H1 (cell line): ENCODE data around the gene ZNF697. TPM values are rescaled to one million over a fixed set of nuclear protein-coding genes. Genes with fewer than 3 reads are reported as not detected.

Source experiments
- CTCF ChIA-PET: fragments of 300-600 bp; sonication (Branson Sonifier 250); formaldehyde crosslinking; loops from one replicate; lab custom pipeline; 2021; ENCODE audit not compliant: partially characterized antibody; lab: Charles Lee
- POLR2A ChIA-PET: fragments of 300-600 bp; sonication (Branson Sonifier 250); formaldehyde crosslinking; loops from one replicate; lab custom pipeline; 2021; ENCODE audit warnings: inconsistent platforms; ENCODE audit not compliant: partially characterized antibody; lab: Charles Lee
- DNase-seq, 2 experiments: peaks; one replicate each; pipeline versions ENCODE4 v3.0.0 to v3.0.0-alpha.2; 2010 to 2022; ENCODE audit warnings: low spot score in 2 of 2, low read depth in 1 of 2, mixed read lengths in 1 of 2
- FAIRE-seq: peaks from 2 replicates; lab custom pipeline; 2011; peaks lifted over from hg19 to GRCh38; lab: Jason Lieb, UNC
- H2AFZ ChIP-seq: 2 replicates; pipeline ENCODE4 v1.8.1; 2012; ENCODE audit warnings: low read length, inconsistent platforms
- H2AK5ac ChIP-seq: 2 replicates; pipeline ENCODE4 v1.6.1; 2013; ENCODE audit warnings: low read depth, low read length
- H2BK120ac ChIP-seq: replicated peaks from 2 replicates; pipeline ENCODE3; 2013; ENCODE audit warnings: low read depth, low read length, inconsistent platforms
- H2BK12ac ChIP-seq: 2 replicates; pipeline ENCODE4 v1.6.1; 2013; ENCODE audit warnings: low read depth, low read length
- H2BK15ac ChIP-seq: 2 replicates; pipeline ENCODE4 v1.6.1; 2013; ENCODE audit warnings: low read length
- H2BK20ac ChIP-seq: 2 replicates; pipeline ENCODE4 v1.6.1; 2013; ENCODE audit warnings: low read length
- H2BK5ac ChIP-seq: 2 replicates; pipeline ENCODE4 v1.6.1; 2013; ENCODE audit warnings: low read depth, low read length
- H3K14ac ChIP-seq: 2 replicates; pipeline ENCODE4 v1.6.1; 2013; ENCODE audit warnings: inconsistent platforms; ENCODE audit not compliant: insufficient read length
- H3K18ac ChIP-seq: 2 replicates; pipeline ENCODE4 v1.6.1; 2013; ENCODE audit warnings: low read length; ENCODE audit errors: extremely low read depth
- H3K23ac ChIP-seq: 2 replicates; pipeline ENCODE4 v1.6.1; 2013; ENCODE audit warnings: inconsistent platforms; ENCODE audit not compliant: insufficient read length
- H3K23me2 ChIP-seq: 2 replicates; pipeline ENCODE4 v1.6.1; 2013; ENCODE audit warnings: low read depth, low read length
- H3K27ac ChIP-seq: 2 replicates; pipeline ENCODE4 v1.6.1; 2011; ENCODE audit warnings: low read depth, low read length, inconsistent platforms
- H3K27me3 ChIP-seq, 4 experiments: replicated peaks in 1 of 4; 1 replicate in 1 of 4; 2 replicates in 3 of 4; pipeline versions ENCODE4 v1.6.1 to v1.8.1; 2011 to 2013; ENCODE audit warnings: low read length in 3 of 4, mild to moderate bottlenecking in 3 of 4, inconsistent platforms in 2 of 4, mixed read lengths in 2 of 4, moderate library complexity in 1 of 4; ENCODE audit not compliant: control insufficient read depth in 3 of 4, insufficient read depth in 3 of 4; ENCODE audit errors: extremely low read depth in 1 of 4
- H3K36me3 ChIP-seq, 4 experiments: 2 replicates each; pipeline versions ENCODE4 v1.6.1 to v1.8.1; 2011 to 2013; ENCODE audit warnings: mild to moderate bottlenecking in 4 of 4, low read length in 3 of 4, moderate library complexity in 2 of 4, control low read depth in 1 of 4, inconsistent platforms in 1 of 4; ENCODE audit not compliant: insufficient read depth in 4 of 4, control insufficient read depth in 2 of 4
- H3K4ac ChIP-seq: replicated peaks from 2 replicates; pipeline ENCODE3; 2013; ENCODE audit warnings: low read length, low read depth, mixed read lengths, inconsistent platforms; ENCODE audit not compliant: insufficient read length
- H3K4me1 ChIP-seq, 4 experiments: replicated peaks in 1 of 4; 1 replicate in 1 of 4; 2 replicates in 3 of 4; pipeline versions ENCODE4 v1.6.1 to v1.8.1; 2011 to 2013; ENCODE audit warnings: low read length in 3 of 4, inconsistent platforms in 2 of 4, mixed read lengths in 1 of 4; ENCODE audit not compliant: insufficient read depth in 4 of 4, control insufficient read depth in 3 of 4
- H3K4me2 ChIP-seq, 2 experiments: 2 replicates each; pipeline versions ENCODE4 v1.6.1 to v1.8.1; 2011 to 2013; ENCODE audit warnings: low read depth in 2 of 2, low read length in 2 of 2, control low read depth in 1 of 2, inconsistent platforms in 1 of 2, mild to moderate bottlenecking in 1 of 2; ENCODE audit not compliant: insufficient read depth in 1 of 2
- H3K4me3 ChIP-seq, 4 experiments: fragments of 200-600, 300-600 bp in 1 of 4; sonication (generic), shearing (Covaris generic), sonication (Bioruptor Twin) in 1 of 4; 2 replicates each; pipeline versions ENCODE4 v1.5.1 to v1.8.1; 2011 to 2016; ENCODE audit warnings: low read length in 4 of 4, low read depth in 3 of 4, control low read depth in 2 of 4, inconsistent platforms in 2 of 4, mild to moderate bottlenecking in 2 of 4, mixed read lengths in 1 of 4, moderate library complexity in 1 of 4; ENCODE audit not compliant: insufficient read depth in 2 of 4; ENCODE audit errors: extremely low read depth in 1 of 4
- H3K56ac ChIP-seq: replicated peaks from 2 replicates; pipeline ENCODE3; 2013; ENCODE audit warnings: low read depth, mild to moderate bottlenecking, mixed read lengths, low read length, inconsistent platforms; ENCODE audit not compliant: insufficient read length
- H3K79me1 ChIP-seq: 2 replicates; pipeline ENCODE4 v1.6.1; 2013; ENCODE audit warnings: low read depth, low read length, control low read depth
- H3K79me2 ChIP-seq, 2 experiments: 2 replicates each; pipeline versions ENCODE4 v1.6.1 to v1.8.1; 2012 to 2013; ENCODE audit warnings: low read length in 2 of 2, mild to moderate bottlenecking in 2 of 2, inconsistent platforms in 1 of 2; ENCODE audit not compliant: insufficient read depth in 2 of 2, control insufficient read depth in 1 of 2
- H3K9ac ChIP-seq, 4 experiments: replicated peaks in 1 of 4; 1 replicate in 1 of 4; 2 replicates in 3 of 4; pipeline versions ENCODE4 v1.6.1 to v1.8.1; 2011 to 2013; ENCODE audit warnings: low read depth in 3 of 4, low read length in 3 of 4, control low read depth in 2 of 4, mild to moderate bottlenecking in 2 of 4, moderate library complexity in 2 of 4, inconsistent platforms in 1 of 4; ENCODE audit errors: extremely low read depth in 1 of 4
- H3K9me3 ChIP-seq, 2 experiments: 2 replicates each; pipeline versions ENCODE4 v1.6.1 to v1.8.1; 2012 to 2013; ENCODE audit warnings: mild to moderate bottlenecking in 2 of 2, moderate library complexity in 2 of 2, control low read depth in 1 of 2, inconsistent platforms in 1 of 2, low read depth in 1 of 2, low read length in 1 of 2, mixed read lengths in 1 of 2; ENCODE audit not compliant: insufficient read depth in 2 of 2
- H4K20me1 ChIP-seq, 2 experiments: replicated peaks in 1 of 2; 2 replicates each; pipeline versions ENCODE3 to v1.8.1; 2011 to 2013; ENCODE audit warnings: inconsistent platforms in 2 of 2, low read length in 2 of 2, mild to moderate bottlenecking in 1 of 2; ENCODE audit not compliant: insufficient read depth in 2 of 2, control insufficient read depth in 1 of 2
- H4K5ac ChIP-seq: 2 replicates; pipeline ENCODE4 v1.6.1; 2013; ENCODE audit warnings: low read length, low read depth, mixed read lengths, inconsistent platforms; ENCODE audit not compliant: insufficient read length
- H4K8ac ChIP-seq: 2 replicates; pipeline ENCODE4 v1.8.0; 2013; ENCODE audit warnings: mild to moderate bottlenecking, moderate library complexity, low read length, inconsistent platforms; ENCODE audit not compliant: insufficient read depth; ENCODE audit errors: extremely low read depth
- H4K91ac ChIP-seq: replicated peaks from 2 replicates; pipeline ENCODE3; 2013; ENCODE audit warnings: low read length, mixed read lengths, inconsistent platforms; ENCODE audit not compliant: insufficient read length
- BACH1 ChIP-seq: IDR thresholded peaks from 2 replicates; pipeline ENCODE4 v1.6.1; 2012; ENCODE audit warnings: low read length, improper control_type of control experiment
- BRCA1 ChIP-seq: IDR thresholded peaks from 2 replicates; pipeline ENCODE4 v1.6.1; 2012; ENCODE audit warnings: low read depth, low read length, improper control_type of control experiment
- CEBPB ChIP-seq: IDR thresholded peaks from 2 replicates; pipeline ENCODE4 v1.6.1; 2012; ENCODE audit warnings: low read depth, low read length
- CHD1 ChIP-seq: IDR thresholded peaks from 2 replicates; pipeline ENCODE4 v1.6.1; 2012; ENCODE audit warnings: low read depth, low read length, improper control_type of control experiment
- CREB1 ChIP-seq: IDR thresholded peaks from 2 replicates; pipeline ENCODE4 v1.6.1; 2012; ENCODE audit warnings: inconsistent platforms
- EP300 ChIP-seq, 2 experiments: IDR thresholded peaks; 1 replicate in 1 of 2; 2 replicates in 1 of 2; pipeline ENCODE4 v1.6.1; 2011 to 2012; ENCODE audit warnings: low read depth in 2 of 2, low read length in 2 of 2, mild to moderate bottlenecking in 2 of 2, borderline replicate concordance in 1 of 2, inconsistent platforms in 1 of 2, moderate library complexity in 1 of 2
- GABPA ChIP-seq: IDR thresholded peaks from 2 replicates; pipeline ENCODE4 v1.6.1; 2011; ENCODE audit warnings: mild to moderate bottlenecking, low read length, moderate library complexity, borderline replicate concordance; ENCODE audit not compliant: insufficient read depth
- PHF8 ChIP-seq: fragments of 200-600 bp; sonication (generic); conservative IDR thresholded peaks from 2 replicates; pipeline ENCODE4 v1.7.1; 2012; ENCODE audit warnings: low read depth, mild to moderate bottlenecking, inconsistent platforms, low read length, moderate library complexity
- POLR2A ChIP-seq, 2 experiments: IDR thresholded peaks; 1 replicate in 1 of 2; 2 replicates in 1 of 2; pipeline ENCODE4 v1.6.1; 2011; ENCODE audit warnings: low read depth in 2 of 2, low read length in 2 of 2, mild to moderate bottlenecking in 2 of 2; ENCODE audit errors: control extremely low read depth in 1 of 2
- RFX5 ChIP-seq: IDR thresholded peaks from 2 replicates; pipeline ENCODE4 v1.6.1; 2011; ENCODE audit warnings: low read depth, low read length, improper control_type of control experiment, borderline replicate concordance
- TCF12 ChIP-seq: IDR thresholded peaks from 2 replicates; pipeline ENCODE4 v1.6.1; 2011; ENCODE audit warnings: low read depth, mild to moderate bottlenecking, low read length
- TEAD4 ChIP-seq: IDR thresholded peaks from 2 replicates; pipeline ENCODE4 v1.6.1; 2012; ENCODE audit warnings: low read depth, low read length, inconsistent platforms, mixed read lengths
- WGBS, 2 experiments: shearing (Covaris generic) in 1 of 2; methylation state at CpG; one replicate each; pipeline versions ENCODE4 v1.1.6 to v1.1.7; 2013 to 2015; ENCODE audit warnings: low lambda C conversion rate in 2 of 2, mixed read lengths in 2 of 2, inconsistent platforms in 1 of 2, low coverage in 1 of 2, missing lambda C conversion rate in 1 of 2; ENCODE audit not compliant: insufficient replicate concordance in 2 of 2, insufficient coverage in 1 of 2, insufficient read length in 1 of 2; ENCODE audit errors: extremely low coverage in 1 of 2, missing lambda C conversion rate in 1 of 2; 5-methylcytosine and 5-hydroxymethylcytosine counted together
- polyA plus RNA-seq, 7 experiments: library from polyadenylated mRNA; depleted of rRNA in 3 of 7; stranded (reverse) in 5 of 7; unstranded in 2 of 7; fragments of >200 nt in 5 of 7; fragments of 200-250 nt in 2 of 7; gene quantifications; 1 replicate in 5 of 7; 2 replicates in 1 of 7; 4 replicates in 1 of 7; pipeline versions ENCODE4 v1.2.1 to v1.2.3, GENCODE V29; 2011 to 2013; ENCODE audit warnings: missing spikeins in 2 of 7, mixed read lengths in 2 of 7
- total RNA-seq: library from RNA; stranded (reverse); fragmentation: NEBNext Ultra II Directional; extraction: Animal tissue kit (Norgen Biotek cat#: 25700); gene quantifications from 2 replicates; pipeline ENCODE4 v1.2.1, GENCODE V29; 2021

Gene ZNF697
- total and polyA plus RNA-seq, 2 of the 8 experiments (the other 6 are each of a cell fraction or from before 2014, with no cell fraction given) = 5.6 to 18.3 TPM

DNA sequence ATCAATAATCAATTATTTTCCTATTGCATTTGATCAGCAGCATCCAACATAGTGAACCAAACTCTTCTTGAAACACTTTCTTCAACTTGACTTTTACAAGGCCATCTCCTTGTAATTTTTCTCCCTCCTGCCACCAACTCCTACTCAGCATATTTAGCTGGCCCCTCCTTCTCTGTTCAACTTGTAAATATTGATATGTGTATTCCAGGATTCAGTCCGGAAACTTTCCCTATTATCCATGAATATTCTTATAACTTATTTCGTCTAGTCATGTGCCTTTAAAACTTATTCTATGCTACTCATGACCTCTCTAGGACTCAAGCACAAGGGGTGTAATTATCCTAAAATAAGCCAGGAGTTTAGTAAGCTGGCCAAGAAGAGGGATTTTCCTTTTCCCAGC is 52.9 kb downstream of the ZNF697 start:
- Histone ChIP-seq H3K23ac (no peak overlapping the region), H2BK15ac (no peak overlapping the region), H3K9ac (no peak overlapping the region), H3K27me3 (no peaks in the 10 kb centered on the region), H3K4me1 (no peaks in the 10 kb centered on the region), H3K9me3 (no peaks in the 10 kb centered on the region), H3K23me2 (no peaks in the 10 kb centered on the region), H4K5ac (no peak overlapping the region), H3K27ac (no peak overlapping the region), H3K4me2 (no peak overlapping the region), H4K20me1 (no peaks in the 10 kb centered on the region), H3K36me3 (no peaks in the 10 kb centered on the region), H3K18ac (no peak overlapping the region), H2BK5ac (no peak overlapping the region), H3K14ac (no peak overlapping the region), H2BK12ac (no peak overlapping the region), H4K91ac (no peak overlapping the region), H2BK120ac (no peak overlapping the region), H3K56ac (no peak overlapping the region), H3K4ac (no peak overlapping the region), H3K79me1 (no peaks in the 10 kb centered on the region), H4K8ac (no peak overlapping the region), H2AFZ (no peak overlapping the region), H3K79me2 (no peaks in the 10 kb centered on the region), H2BK20ac (no peak overlapping the region), H2AK5ac (no peak overlapping the region), H3K4me3 (no peak overlapping the region)
- ChIA-PET CTCF (interaction anchor here (0.6 to 2.6 kb wide), 4 partner anchors 12 to 315 kb away, joined by 3 to 7 read pairs (median 3); no protein-coding TSS in a partner anchor), POLR2A (interaction anchor here (1.4 kb wide), 1 partner anchor 116 kb away, joined by 3 read pairs; the partner anchor contains the start of gene PHGDH)
- no peak for FAIRE-seq
- WGBS, 2 experiments = 84% methylated on average over 2 of the region's 2 CpGs; no CpG with 5 or more reads in 1 of the 2 experiments
- DNase-seq = no peak
- no peak for TF ChIP-seq RFX5
- TF ChIP-seq CEBPB = no peak
- no peak for TF ChIP-seq TEAD4
- TF ChIP-seq POLR2A (IDR thresholded peaks at IDR 0.05; ENCODE audit: control extremely low read depth in 1 of 2, low read depth in 2 of 2, low read length in 2 of 2) = no peak
- TF ChIP-seq CREB1 = no peak
- no peak for TF ChIP-seq EP300 (IDR thresholded peaks at IDR 0.05; ENCODE audit: borderline replicate concordance in 1 of 2, low read depth in 2 of 2, low read length in 2 of 2)
- no peak for TF ChIP-seq PHF8
- no peak for TF ChIP-seq TCF12
- no peak for TF ChIP-seq GABPA
- TF ChIP-seq BACH1 = no peak
- TF ChIP-seq BRCA1 = no peak
- no peak for TF ChIP-seq CHD1
